IMR-90 (cell line): ENCODE measurements around the gene SHISAL1. TPM values are rescaled to one million over a fixed set of nuclear protein-coding genes. Genes with fewer than 3 reads are reported as not detected.

Source experiments
- ATAC-seq: fragments of 200-7000 bp; cut with Tn5 transposase; 2 replicates; pipeline ENCODE4 v1.9.1; 2020; ENCODE audit warnings: low read depth, mild to moderate bottlenecking, moderate library complexity
- BruUV-seq: library from RNA; stranded (reverse); fragments of 400-500 nt; replicated peaks from 2 replicates; lab custom pipeline; 2021; lab: Mats Ljungman, UMichigan
- CTCF ChIA-PET: fragments of 300-600 bp; formaldehyde crosslinking; extraction: SDS; loops from one replicate; lab custom pipeline; 2021; ENCODE audit warnings: antibody characterized with exemption; lab: Yijun Ruan, JAX
- POLR2A ChIA-PET: fragments of 300-600 bp; sonication (Branson Sonifier 250); formaldehyde crosslinking; loops from one replicate; lab custom pipeline; 2022; ENCODE audit warnings: antibody characterized with exemption; ENCODE audit not compliant: unreplicated experiment; lab: Charles Lee
- DNase-seq: peaks from one replicate; pipeline ENCODE4 v3.0.0; 2013
- H2AFZ ChIP-seq: replicated peaks from 2 replicates; pipeline ENCODE3; 2013; ENCODE audit warnings: low read length, mild to moderate bottlenecking; ENCODE audit not compliant: poor library complexity
- H2AK5ac ChIP-seq: 2 replicates; pipeline ENCODE4 v1.6.1; 2013; ENCODE audit warnings: low read depth, low read length, inconsistent platforms
- H2AK9ac ChIP-seq: replicated peaks from 2 replicates; pipeline ENCODE3; 2013; ENCODE audit warnings: mild to moderate bottlenecking, low read depth, low read length, moderate library complexity; ENCODE audit not compliant: poor library complexity
- H2BK120ac ChIP-seq: 2 replicates; pipeline ENCODE4 v1.6.1; 2013; ENCODE audit warnings: low read depth, low read length, inconsistent platforms
- H2BK15ac ChIP-seq: 3 replicates; pipeline ENCODE4 v1.6.1; 2013; ENCODE audit warnings: low read depth, low read length, inconsistent platforms
- H2BK20ac ChIP-seq: 2 replicates; pipeline ENCODE4 v1.6.1; 2013; ENCODE audit warnings: low read depth, mild to moderate bottlenecking, inconsistent platforms, low read length, moderate library complexity
- H2BK5ac ChIP-seq: 2 replicates; pipeline ENCODE4 v1.6.1; 2013; ENCODE audit warnings: mild to moderate bottlenecking, low read depth, low read length, inconsistent platforms; ENCODE audit not compliant: poor library complexity, severe bottlenecking
- H3K14ac ChIP-seq: replicated peaks from 2 replicates; pipeline ENCODE4 v1.6.1; 2013; ENCODE audit warnings: low read depth, low read length, inconsistent platforms
- H3K18ac ChIP-seq: 2 replicates; pipeline ENCODE4 v1.6.1; 2013; ENCODE audit warnings: low read depth, low read length, control low read depth
- H3K23ac ChIP-seq: 2 replicates; pipeline ENCODE4 v1.6.1; 2013; ENCODE audit warnings: low read depth, low read length, inconsistent platforms
- H3K27ac ChIP-seq: 2 replicates; pipeline ENCODE4 v1.5.1; 2013; ENCODE audit warnings: mild to moderate bottlenecking, control low read depth, low read length; ENCODE audit not compliant: insufficient read depth
- H3K27me3 ChIP-seq: 2 replicates; pipeline ENCODE4 v1.6.1; 2013; ENCODE audit warnings: low read length; ENCODE audit not compliant: control insufficient read depth, insufficient read depth
- H3K36me3 ChIP-seq: 2 replicates; pipeline ENCODE4 v1.6.1; 2013; ENCODE audit warnings: low read length, mixed read lengths; ENCODE audit not compliant: control insufficient read depth, insufficient read depth
- H3K4ac ChIP-seq: 2 replicates; pipeline ENCODE4 v1.6.1; 2013; ENCODE audit warnings: low read depth, low read length, inconsistent platforms
- H3K4me1 ChIP-seq: 2 replicates; pipeline ENCODE4 v1.6.1; 2013; ENCODE audit warnings: low read length, mixed read lengths; ENCODE audit not compliant: control insufficient read depth, insufficient read depth
- H3K4me2 ChIP-seq: 2 replicates; pipeline ENCODE4 v1.6.1; 2013; ENCODE audit warnings: low read depth, mild to moderate bottlenecking, control low read depth, low read length, moderate library complexity
- H3K4me3 ChIP-seq: 2 replicates; pipeline ENCODE4 v1.5.1; 2013; ENCODE audit warnings: low read depth, mild to moderate bottlenecking, control low read depth, low read length, moderate library complexity; ENCODE audit not compliant: insufficient read depth
- H3K56ac ChIP-seq: 2 replicates; pipeline ENCODE4 v1.6.1; 2013; ENCODE audit warnings: low read length, inconsistent platforms; ENCODE audit not compliant: insufficient read depth; ENCODE audit errors: extremely low read depth
- H3K79me1 ChIP-seq, 2 experiments: 2 replicates each; pipeline ENCODE4 v1.6.1; 2013; ENCODE audit warnings: low read length in 2 of 2, inconsistent platforms in 1 of 2, low read depth in 1 of 2
- H3K9ac ChIP-seq: 2 replicates; pipeline ENCODE4 v1.6.1; 2013; ENCODE audit warnings: low read depth, low read length, control low read depth
- H3K9me1 ChIP-seq: 2 replicates; pipeline ENCODE4 v1.6.1; 2013; ENCODE audit warnings: low read length, inconsistent platforms; ENCODE audit not compliant: insufficient read depth
- H3K9me3 ChIP-seq: 2 replicates; pipeline ENCODE4 v1.6.1; 2013; ENCODE audit warnings: low read length; ENCODE audit not compliant: control insufficient read depth, insufficient read depth
- H4K20me1 ChIP-seq: 2 replicates; pipeline ENCODE4 v1.6.1; 2013; ENCODE audit warnings: low read length, inconsistent platforms; ENCODE audit not compliant: insufficient read depth
- H4K5ac ChIP-seq: 2 replicates; pipeline ENCODE4 v1.6.1; 2013; ENCODE audit warnings: mild to moderate bottlenecking, low read depth, low read length, control low read depth
- H4K8ac ChIP-seq, 2 experiments: 2 replicates each; pipeline ENCODE4 v1.6.1; 2013; ENCODE audit warnings: low read depth in 2 of 2, low read length in 2 of 2, control low read depth in 1 of 2, inconsistent platforms in 1 of 2
- H4K91ac ChIP-seq: 2 replicates; pipeline ENCODE4 v1.6.1; 2013; ENCODE audit warnings: low read depth, low read length, inconsistent platforms; ENCODE audit not compliant: insufficient read depth
- BHLHE40 ChIP-seq: fragments of 150-350 bp; IDR thresholded peaks from 2 replicates; pipeline ENCODE4 v1.6.1; 2016; ENCODE audit warnings: mild to moderate bottlenecking, low read depth, low read length
- CEBPB ChIP-seq: IDR thresholded peaks from 2 replicates; pipeline ENCODE4 v1.6.1; 2012; ENCODE audit warnings: low read depth, low read length, improper control_type of control experiment
- CHD1 ChIP-seq: IDR thresholded peaks from 2 replicates; pipeline ENCODE4 v1.6.1; 2012; ENCODE audit warnings: low read depth, low read length, improper control_type of control experiment
- ELK1 ChIP-seq: fragments of 150-350 bp; IDR thresholded peaks from 2 replicates; pipeline ENCODE4 v1.6.1; 2016; ENCODE audit warnings: low read depth, mild to moderate bottlenecking, low read length, moderate library complexity, borderline replicate concordance
- FOS ChIP-seq: fragments of 150-350 bp; IDR thresholded peaks from 2 replicates; pipeline ENCODE4 v1.6.1; 2016; ENCODE audit warnings: low read depth, low read length
- MAFK ChIP-seq: IDR thresholded peaks from 2 replicates; pipeline ENCODE4 v1.6.1; 2012; ENCODE audit warnings: low read depth, low read length, improper control_type of control experiment
- MAZ ChIP-seq: IDR thresholded peaks from 2 replicates; pipeline ENCODE4 v1.6.1; 2012; ENCODE audit warnings: low read depth, mild to moderate bottlenecking, low read length, improper control_type of control experiment, moderate library complexity, borderline replicate concordance
- MXI1 ChIP-seq: IDR thresholded peaks from 2 replicates; pipeline ENCODE4 v1.6.1; 2012; ENCODE audit warnings: low read depth, mild to moderate bottlenecking, low read length, moderate library complexity, borderline replicate concordance
- NFE2L2 ChIP-seq: fragments of 150-350 bp; IDR thresholded peaks from 2 replicates; pipeline ENCODE4 v1.6.1; 2016; ENCODE audit warnings: low read depth, mild to moderate bottlenecking, low read length
- POLR2A ChIP-seq: IDR thresholded peaks from 2 replicates; pipeline ENCODE4 v1.6.1; 2012; ENCODE audit warnings: mild to moderate bottlenecking, low read depth, low read length
- RAD21 ChIP-seq: IDR thresholded peaks from 2 replicates; pipeline ENCODE4 v1.6.1; 2012; ENCODE audit warnings: low read length, improper control_type of control experiment
- RCOR1 ChIP-seq: IDR thresholded peaks from 2 replicates; pipeline ENCODE4 v1.6.1; 2012; ENCODE audit warnings: mild to moderate bottlenecking, low read length, improper control_type of control experiment; ENCODE audit not compliant: insufficient replicate concordance
- RFX5 ChIP-seq: IDR thresholded peaks from 2 replicates; pipeline ENCODE4 v1.8.0; 2012; ENCODE audit warnings: low read depth, mild to moderate bottlenecking, low read length, moderate library complexity
- SMC3 ChIP-seq: fragments of 150-350 bp; IDR thresholded peaks from 2 replicates; pipeline ENCODE4 v1.6.1; 2016; ENCODE audit warnings: low read depth, mild to moderate bottlenecking, antibody characterized with exemption, low read length, moderate library complexity
- USF2 ChIP-seq: fragments of 150-350 bp; IDR thresholded peaks from 2 replicates; pipeline ENCODE4 v1.6.1; 2017; ENCODE audit warnings: mild to moderate bottlenecking, antibody characterized with exemption, low read length, low read depth
- WGBS, 2 experiments: methylation state at CpG; one replicate each; pipeline versions ENCODE4 v1.1.5 to v1.1.7; 2013; ENCODE audit warnings: missing lambda C conversion rate in 2 of 2; ENCODE audit not compliant: insufficient read length in 1 of 2; ENCODE audit errors: extremely low coverage in 2 of 2; 5-methylcytosine and 5-hydroxymethylcytosine counted together
- dilution Hi-C: fragments of 300-500 bp; cut with HindIII; formaldehyde crosslinking; loops from one replicate; pipeline ENCODE4 v1.14.3; 2018; ENCODE audit warnings: low sequenced_read_pairs; ENCODE audit not compliant: unreplicated experiment
- in situ Hi-C: fragments of 300-500 bp; cut with MboI; formaldehyde crosslinking; loops from 3 replicates; pipeline ENCODE4 v1.14.3; 2019; ENCODE audit warnings: low sequenced_read_pairs, inconsistent platforms, mixed read lengths
- intact Hi-C: fragments of 100-400 bp; cut with micrococcal nuclease; formaldehyde crosslinking; loops from 2 replicates; pipeline ENCODE4 v1.10.0; 2022
- polyA plus RNA-seq, 3 experiments: library from polyadenylated mRNA; depleted of rRNA; stranded (reverse); fragments of >200 nt; gene quantifications; 2 replicates each; pipeline ENCODE4 v1.2.3, GENCODE V29; 2012; ENCODE audit warnings: low replicate concordance in 1 of 3
- total RNA-seq: library from RNA; depleted of rRNA; stranded (reverse); fragments of >200 nt; gene quantifications from 2 replicates; pipeline ENCODE4 v1.2.3, GENCODE V29; 2012
- TF ChIP-seq, protein P1 (sequence below): conservative IDR thresholded peaks from 2 replicates; pipeline ENCODE4 v1.5.1; 2012; ENCODE audit warnings: mild to moderate bottlenecking, low read depth, low read length, improper control_type of control experiment

Gene SHISAL1
- total and polyA plus RNA-seq, 2 of the 4 experiments (the other 2 are of a cell fraction), result 1.0 to 1.4 TPM

DNA sequence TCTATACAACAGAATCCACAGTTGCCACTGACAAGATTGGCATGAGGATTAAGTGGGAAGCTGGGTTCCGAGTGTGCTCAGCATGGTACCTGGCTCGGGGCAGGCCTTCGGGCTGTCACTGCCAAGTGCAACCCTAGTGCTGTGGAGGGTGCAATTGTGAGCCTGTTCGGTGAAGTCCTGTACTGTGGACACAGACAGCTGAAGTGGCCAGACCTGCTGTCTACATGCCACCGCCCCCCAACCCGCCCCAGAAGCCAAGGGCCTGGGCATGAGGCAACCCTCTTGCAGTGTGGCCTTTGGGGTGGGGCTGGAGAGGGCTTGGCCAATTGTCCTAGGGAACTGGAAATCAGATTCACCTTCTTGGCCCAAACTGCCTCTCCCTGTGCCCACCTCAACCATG lies 15.6 kb upstream of the SHISAL1 start:
- H3K9ac ChIP-seq, result no peak overlapping the region
- no peak overlapping the region for H4K91ac ChIP-seq
- no peak overlapping the region for H2BK5ac ChIP-seq
- H3K4ac ChIP-seq, result no peak overlapping the region
- no peaks in the 10 kb centered on the region for H3K36me3 ChIP-seq
- H2BK20ac ChIP-seq, result no peak overlapping the region
- in situ Hi-C loops, result no loop called here
- dilution Hi-C loops, result no loop called here
- H3K27ac ChIP-seq, result no peak overlapping the region
- H4K5ac ChIP-seq, result no peak overlapping the region
- no peak overlapping the region for H4K8ac ChIP-seq
- TF ChIP-seq ELK1 (no peak), USF2 (no peak), NFE2L2 (no peak), RAD21 (no peak), RFX5 (no peak), SMC3 (no peak), BHLHE40 (no peak), MAZ (no peak), POLR2A (no peak), FOS (no peak), CHD1 (no peak), RCOR1 (no peak), MXI1 (no peak), CEBPB (no peak), MAFK (no peak)
- TF ChIP-seq, protein P1, sequence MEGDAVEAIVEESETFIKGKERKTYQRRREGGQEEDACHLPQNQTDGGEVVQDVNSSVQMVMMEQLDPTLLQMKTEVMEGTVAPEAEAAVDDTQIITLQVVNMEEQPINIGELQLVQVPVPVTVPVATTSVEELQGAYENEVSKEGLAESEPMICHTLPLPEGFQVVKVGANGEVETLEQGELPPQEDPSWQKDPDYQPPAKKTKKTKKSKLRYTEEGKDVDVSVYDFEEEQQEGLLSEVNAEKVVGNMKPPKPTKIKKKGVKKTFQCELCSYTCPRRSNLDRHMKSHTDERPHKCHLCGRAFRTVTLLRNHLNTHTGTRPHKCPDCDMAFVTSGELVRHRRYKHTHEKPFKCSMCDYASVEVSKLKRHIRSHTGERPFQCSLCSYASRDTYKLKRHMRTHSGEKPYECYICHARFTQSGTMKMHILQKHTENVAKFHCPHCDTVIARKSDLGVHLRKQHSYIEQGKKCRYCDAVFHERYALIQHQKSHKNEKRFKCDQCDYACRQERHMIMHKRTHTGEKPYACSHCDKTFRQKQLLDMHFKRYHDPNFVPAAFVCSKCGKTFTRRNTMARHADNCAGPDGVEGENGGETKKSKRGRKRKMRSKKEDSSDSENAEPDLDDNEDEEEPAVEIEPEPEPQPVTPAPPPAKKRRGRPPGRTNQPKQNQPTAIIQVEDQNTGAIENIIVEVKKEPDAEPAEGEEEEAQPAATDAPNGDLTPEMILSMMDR, result no peak
- no peak overlapping the region for H3K4me2 ChIP-seq
- CTCF ChIA-PET, result interaction anchor here (1.2 kb wide), 1 partner anchor 335 kb away, joined by 4 read pairs; no protein-coding TSS in a partner anchor
- no peak overlapping the region for H2BK15ac ChIP-seq
- H4K20me1 ChIP-seq, result peaks cover 8% of the 10 kb centered on the region; the same call in 1 of the 2 replicates
- H3K4me3 ChIP-seq, result no peak overlapping the region
- BruUV-seq, result no TSS peak
- H3K79me1 ChIP-seq, result peaks cover 0 to 6% of the 10 kb centered on the region in 2 experiments; a peak in 1 of 4 replicates
- H3K27me3 ChIP-seq, result peaks cover 16% of the 10 kb centered on the region
- POLR2A ChIA-PET, result interaction anchor here (0.6 kb wide), 1 partner anchor 379 kb away, joined by 4 read pairs; no protein-coding TSS in a partner anchor
- no peaks in the 10 kb centered on the region; the same call in 1 of the 2 replicates for H3K9me1 ChIP-seq
- DNase-seq (no peak), ATAC-seq (no peak)
- no peak overlapping the region for H3K14ac ChIP-seq
- no peaks in the 10 kb centered on the region for H3K9me3 ChIP-seq
- intact Hi-C loops, result loop anchor here (5.0 to 10.0 kb wide), 2 partner anchors 184 to 336 kb away; no protein-coding TSS in a partner anchor
- H2AK9ac ChIP-seq, result no peak overlapping the region
- WGBS, 2 experiments, result 100% methylated on average over 2 of the region's 6 CpGs; no CpG with 5 or more reads in 1 of the 2 experiments
- H3K4me1 ChIP-seq, result peaks cover 13% of the 10 kb centered on the region; the same call in 1 of the 2 replicates
- no peak overlapping the region for H3K18ac ChIP-seq
- H3K23ac ChIP-seq, result peak overlapping the region; percentile 36; the same call in 1 of the 2 replicates
- no peak overlapping the region for H2AFZ ChIP-seq
- no peak overlapping the region for H2BK120ac ChIP-seq
- no peak overlapping the region for H3K56ac ChIP-seq
- H2AK5ac ChIP-seq, result peak overlapping the region; percentile 35; the same call in 1 of the 2 replicates
